GM18499 (cell line): ENCODE results near the gene DNAJC16.
"Not testable (repeated sequence)": the region's sequence is repeated elsewhere in the genome, so short reads cannot be mapped to it uniquely, and the experiment has no call there.

Experiments used
- ATAC-seq: cut with Tn5 transposase; IDR thresholded peaks from one replicate; pipeline ENCODE4 v1.9.1; 2021; ENCODE audit warnings: moderate number of reproducible peaks; ENCODE audit not compliant: insufficient read depth, unreplicated experiment

The DNAJC16 gene

GRCh38 chr1:15577691-15578090, 51.0 kb downstream of the DNAJC16 start:
- ATAC-seq, result no peak

DNA sequence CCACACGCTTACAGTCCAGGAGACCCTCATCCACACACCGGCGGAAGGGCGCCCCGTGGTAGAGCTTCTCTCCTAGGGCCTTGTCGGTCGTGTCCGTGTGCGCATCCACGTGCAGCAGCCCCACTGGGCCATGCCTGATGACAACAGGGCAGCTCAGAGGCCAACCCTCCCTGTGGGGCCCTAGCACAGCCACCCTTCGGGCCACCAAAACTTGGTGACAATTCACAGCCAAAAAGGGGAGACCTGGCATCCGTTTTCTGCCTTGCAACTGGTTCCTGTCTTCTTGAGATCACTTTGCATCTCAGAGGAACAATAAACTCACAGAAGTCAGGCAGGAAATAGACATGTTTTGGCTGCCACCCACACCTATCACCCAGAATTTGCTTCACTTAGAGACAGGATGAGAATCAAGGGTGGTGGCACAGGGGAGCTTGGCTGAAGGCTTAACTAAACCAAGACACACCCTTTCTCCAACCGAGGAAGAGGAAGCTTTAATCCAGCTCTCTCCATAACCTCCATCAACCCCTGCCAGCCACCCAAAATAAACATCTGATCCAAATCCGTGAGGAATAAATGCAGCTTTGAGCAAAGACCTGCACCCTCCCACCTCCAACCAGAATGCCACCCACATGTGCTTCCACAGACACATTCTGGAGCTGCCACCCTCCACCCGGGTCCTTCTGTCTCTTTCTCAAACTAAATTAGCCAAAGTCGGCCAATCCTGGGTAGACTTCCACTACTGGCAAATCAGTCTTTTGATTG, 52.5 kb downstream of the DNAJC16 start:
- ATAC-seq, result no peak

DNA sequence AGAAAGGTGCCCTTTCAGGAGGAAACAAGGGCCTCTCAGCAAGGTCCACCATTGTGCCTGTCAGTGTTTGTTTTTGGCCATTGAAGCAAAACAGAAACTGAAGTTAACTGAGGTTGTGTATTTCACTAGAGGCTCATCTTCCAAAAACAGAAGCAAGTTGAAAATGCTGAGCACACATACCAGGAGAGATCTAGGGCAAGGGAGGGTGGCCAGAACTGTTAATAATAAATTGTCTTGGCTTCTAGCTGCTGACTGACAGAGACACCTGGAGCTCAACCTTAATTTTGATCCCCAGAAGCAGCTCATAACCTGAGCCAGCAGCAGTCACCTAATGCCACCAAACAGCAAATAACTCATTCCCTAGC, 53.0 kb downstream of the DNAJC16 start:
- no peak for ATAC-seq

- no peak for ATAC-seq
These were observed 56.5 kb downstream of the DNAJC16 start for GRCh38 chr1:15583016-15583706.

GRCh38 chr1:15584489-15585363, 58.1 kb downstream of the DNAJC16 start, which contains the start of gene AGMAT:
Gene AGMAT, minus strand, starts transcription at chr1:15585051. Its CDS starts 84 bp downstream, at chr1:15584967.
- no peak for ATAC-seq

DNA sequence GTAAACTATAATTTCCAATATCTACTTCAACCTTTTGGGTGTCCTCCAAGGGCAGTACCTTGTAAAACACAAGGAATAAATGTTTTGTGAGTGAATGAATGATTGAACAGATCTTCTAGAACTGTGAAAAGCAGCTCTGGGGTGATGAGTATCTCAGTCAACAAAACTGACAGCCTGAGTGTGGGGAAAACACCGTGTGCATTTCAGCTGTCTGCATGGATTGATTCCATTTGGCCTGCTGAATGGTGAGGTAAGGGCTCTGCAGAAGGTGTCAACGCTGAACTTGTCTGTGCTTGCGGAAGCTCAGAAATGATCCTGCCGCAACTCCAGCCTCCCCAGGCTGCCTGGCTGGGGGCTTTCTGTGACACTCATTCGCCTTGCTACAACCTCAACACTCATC, 65.6 kb downstream of the DNAJC16 start:
- ATAC-seq, result no peak

DNA sequence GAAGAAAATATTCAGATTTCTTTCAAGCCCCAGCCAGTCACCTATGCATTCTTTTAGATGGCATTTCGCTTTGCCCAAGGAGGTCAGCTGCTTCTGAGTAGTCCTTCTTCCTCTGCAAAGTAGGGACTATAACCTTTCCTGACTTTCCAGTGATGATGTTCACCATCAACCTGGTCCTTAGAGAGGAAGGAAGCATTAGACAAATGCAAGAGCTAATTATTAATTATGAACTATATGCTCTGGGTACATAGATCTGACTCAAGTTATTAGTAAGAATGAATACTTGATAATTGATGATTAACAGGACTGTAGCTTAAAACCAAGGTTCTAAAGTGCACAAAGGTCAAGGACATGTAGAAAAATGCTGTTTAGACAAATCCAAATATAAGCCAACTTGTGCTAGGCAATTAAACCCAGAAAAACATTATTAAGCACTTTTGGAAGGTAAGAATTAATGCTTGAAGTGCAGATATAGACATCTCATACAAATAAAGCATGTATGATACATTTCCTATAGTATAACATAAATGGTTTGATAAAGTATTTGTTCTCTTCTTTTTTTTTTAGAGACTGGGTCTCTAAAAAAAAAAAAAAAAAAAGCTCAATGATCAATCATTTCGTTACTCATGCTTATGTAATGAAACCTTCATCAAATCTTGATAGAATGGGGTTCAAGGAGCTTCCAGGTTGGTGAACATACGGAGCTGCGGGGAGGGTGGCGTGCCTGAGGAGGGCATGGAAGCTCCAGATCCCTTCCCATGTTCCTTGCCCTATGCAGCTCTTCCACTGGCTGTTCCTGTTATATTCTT, 69.4 kb downstream of the DNAJC16 start:
- ATAC-seq, result no peak

DNA sequence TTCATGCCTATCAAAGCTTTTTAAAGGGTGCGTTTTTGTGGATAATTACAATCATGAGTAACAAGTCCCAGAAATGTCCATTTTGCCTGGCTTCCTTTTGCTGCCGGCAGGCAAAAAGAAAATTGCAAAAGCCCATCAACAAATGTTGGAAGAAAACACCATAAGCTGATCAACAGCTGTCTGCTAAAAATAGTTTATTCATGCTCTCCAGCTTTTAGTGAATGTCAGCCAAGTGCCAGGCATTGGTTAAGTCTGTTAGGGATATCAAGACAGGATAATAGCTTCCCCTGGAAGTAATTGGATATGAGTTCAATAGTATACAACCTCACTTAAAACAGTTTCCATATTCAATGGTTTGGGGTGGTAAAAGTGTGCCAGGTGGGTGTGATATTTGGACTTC, 71.8 kb downstream of the DNAJC16 start:
- no peak for ATAC-seq

DNA sequence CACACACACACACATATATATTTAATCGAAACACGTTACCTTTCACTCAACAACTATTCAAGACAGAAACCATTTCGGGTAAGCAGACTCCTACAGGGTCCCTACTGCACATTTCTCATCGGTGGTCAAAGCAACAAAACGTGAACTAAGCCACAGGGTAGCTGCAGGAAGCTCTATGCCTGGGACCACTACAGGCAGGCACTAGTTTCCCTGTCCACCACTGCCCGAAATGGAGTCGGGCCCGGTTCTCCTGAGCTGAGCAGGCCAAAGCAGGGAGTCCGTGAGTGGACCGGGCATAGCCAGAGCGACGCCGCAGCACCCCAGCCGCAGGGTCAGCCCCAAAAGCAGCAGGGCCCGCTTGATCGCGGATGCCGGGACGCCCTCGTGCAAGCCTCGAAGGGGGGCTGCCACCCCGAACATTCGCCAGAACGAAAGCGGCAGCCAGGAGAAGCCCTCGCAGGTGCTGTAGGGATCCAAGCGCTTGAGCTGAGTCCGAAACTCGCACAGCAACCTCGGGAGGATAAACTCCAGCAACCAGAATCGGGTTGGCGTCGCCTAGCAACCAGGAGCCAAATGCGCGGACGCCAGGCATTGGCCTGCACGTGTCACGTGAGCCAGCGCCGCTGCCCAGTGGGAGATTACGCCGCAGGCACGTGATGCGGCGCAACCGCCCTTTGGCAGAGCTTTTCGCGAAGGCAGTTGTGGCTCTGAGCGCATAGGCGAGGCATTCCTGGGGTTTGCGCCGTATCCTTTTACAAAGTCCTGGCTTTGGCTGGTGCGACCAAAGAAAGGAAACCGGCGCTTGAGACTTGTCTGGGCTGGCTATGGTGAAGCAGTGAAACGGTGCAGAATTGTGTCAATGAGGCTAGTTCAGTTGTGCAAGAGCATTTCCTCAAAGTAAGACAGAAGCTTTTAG, 76.7 kb downstream of the DNAJC16 start:
- ATAC-seq, result peak; percentile 90

- not testable (repeated sequence) for ATAC-seq
These were observed 77.3 kb downstream of the DNAJC16 start for GRCh38 chr1:15603966-15604282.

DNA sequence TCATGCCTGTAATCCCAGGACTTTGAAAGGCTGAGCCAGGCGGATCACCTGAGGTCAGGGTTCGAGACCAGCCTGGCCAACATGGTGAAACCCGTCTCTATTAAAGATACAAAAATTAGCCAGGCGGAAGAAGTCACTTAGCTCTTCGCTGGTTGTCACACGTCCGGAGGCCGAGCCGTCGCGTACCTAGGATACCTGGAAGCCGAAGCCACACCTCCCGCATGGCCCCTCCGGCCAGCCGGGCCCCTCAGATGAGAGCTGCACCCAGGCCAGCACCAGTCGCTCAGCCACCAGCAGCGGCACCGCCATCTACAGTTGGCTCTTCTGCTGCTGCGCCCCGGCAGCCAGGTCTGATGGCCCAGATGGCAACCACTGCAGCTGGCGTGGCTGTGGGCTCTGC, 77.8 kb downstream of the DNAJC16 start:
- not testable (repeated sequence) for ATAC-seq

GRCh38 chr1:15605398-15606383, 79.0 kb downstream of the DNAJC16 start:
- no peak for ATAC-seq

- no peak for ATAC-seq
These were observed 83.0 kb downstream of the DNAJC16 start for GRCh38 chr1:15609631-15610030.

- ATAC-seq, result no peak
These were observed 83.5 kb downstream of the DNAJC16 start for GRCh38 chr1:15610167-15610566.

DNA sequence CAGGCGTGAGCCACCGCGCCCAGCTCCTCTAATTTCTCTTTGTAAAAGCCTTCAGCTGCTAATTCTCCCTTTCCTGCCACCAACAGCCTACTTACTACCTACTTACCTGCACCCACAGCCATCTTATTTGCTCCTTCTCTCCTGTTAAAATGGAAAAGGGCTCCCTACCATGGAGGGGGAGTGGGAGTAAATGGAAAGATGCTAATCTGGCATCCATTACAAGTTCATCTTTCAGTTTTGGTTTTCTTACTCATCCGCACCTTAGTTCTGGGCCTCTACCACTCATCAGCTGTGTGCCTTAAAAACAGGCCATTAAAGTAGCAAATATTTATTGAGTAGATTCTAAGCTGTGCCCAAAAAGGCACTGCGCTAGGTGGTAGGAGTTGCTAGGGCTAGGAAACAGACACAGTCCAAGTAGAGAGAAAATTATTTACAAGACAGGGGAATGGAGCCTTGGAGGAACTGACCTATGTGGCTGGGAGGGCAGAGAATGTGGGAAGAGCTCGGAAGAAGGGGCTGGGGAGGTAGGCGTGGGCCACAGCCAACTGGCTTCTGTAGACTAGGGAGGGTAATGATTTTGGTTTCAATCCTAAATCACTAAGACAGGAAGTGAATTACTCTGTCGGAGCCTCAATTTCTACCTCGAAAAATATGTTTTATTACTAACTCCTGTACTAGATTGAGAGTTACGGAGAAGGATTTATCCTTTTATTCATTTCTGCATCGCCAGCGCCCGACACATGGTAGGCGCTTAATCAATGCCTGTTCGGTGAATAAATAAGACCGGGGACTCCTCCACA, 89.9 kb downstream of the DNAJC16 start:
- no peak for ATAC-seq

GRCh38 chr1:15617173-15618076, 90.8 kb downstream of the DNAJC16 start, which contains the start of gene DDI2:
Gene DDI2, plus strand, starts transcription at chr1:15617458. Its CDS starts 213 bp downstream, at chr1:15617671.
- no peak for ATAC-seq
